ENCODE results near the gene PRKAG1. TPM values are rescaled to one million over a fixed set of nuclear protein-coding genes. Genes with fewer than 3 reads are reported as not detected.

The PRKAG1 gene
- total RNA-seq, 2 experiments from 2014 or later, result 58.9 to 66.0 TPM

- peaks cover 66% of the 10 kb centered on the region for H3K27me3 Mint-ChIP-seq
- DNase-seq, result no peak
- H3K36me3 Mint-ChIP-seq, result no peaks in the 10 kb centered on the region
- no peak overlapping the region for H3K27ac Mint-ChIP-seq
- H3K9me3 Mint-ChIP-seq (ENCODE audit: low read depth), result no peaks in the 10 kb centered on the region
- no peak overlapping the region for H3K4me3 Mint-ChIP-seq
- CTCF ChIA-PET, result interaction anchor here (0.9 to 31.7 kb wide), 4 partner anchors 20 to 138 kb away, joined by 3 to 921 read pairs (median 14); partner anchors contain the start of genes ARF3, DDX23, WNT1 and WNT10B
- ATAC-seq, result no peak
- peaks cover 13% of the 10 kb centered on the region for H3K4me1 Mint-ChIP-seq
These were observed 28.0 kb downstream of the PRKAG1 start for GRCh38 chr12:48990552-48990951.

GRCh38 chr12:48988030-48988649, 30.4 kb downstream of the PRKAG1 start:
- Mint-ChIP-seq H3K9me3 (ENCODE audit: low read depth) (no peaks in the 10 kb centered on the region), H3K27me3 (peaks cover 66% of the 10 kb centered on the region), H3K4me3 (no peak overlapping the region), H3K36me3 (no peaks in the 10 kb centered on the region), H3K4me1 (peaks cover 7% of the 10 kb centered on the region), H3K27ac (no peak overlapping the region)
- ATAC-seq (peak; percentile 88), DNase-seq (peak; percentile 82)
- CTCF ChIA-PET, result interaction anchor here (0.6 to 39.1 kb wide), 51 partner anchors 3 to 255 kb away, joined by 3 to 921 read pairs (median 5); partner anchors contain the start of genes ARF3, DDN, DDX23 and DHH

- CTCF ChIA-PET, result interaction anchor here (1.7 to 39.1 kb wide), 9 partner anchors 4 to 133 kb away, joined by 4 to 921 read pairs (median 16); partner anchors contain the start of genes ARF3, DDN, DDX23 and WNT1
- no peak for ATAC-seq
- H3K27me3 Mint-ChIP-seq, result peaks cover 73% of the 10 kb centered on the region
- no peak overlapping the region for H3K27ac Mint-ChIP-seq
- no peak overlapping the region for H3K4me3 Mint-ChIP-seq
- H3K4me1 Mint-ChIP-seq, result peaks cover 14% of the 10 kb centered on the region
- no peaks in the 10 kb centered on the region for H3K36me3 Mint-ChIP-seq
- no peak for DNase-seq
- no peaks in the 10 kb centered on the region for H3K9me3 Mint-ChIP-seq (ENCODE audit: low read depth)
These were observed 31.8 kb downstream of the PRKAG1 start for GRCh38 chr12:48986720-48987291.

- no peak overlapping the region for H3K4me3 Mint-ChIP-seq
- H3K27me3 Mint-ChIP-seq, result peaks cover 81% of the 10 kb centered on the region
These were observed 32.7 kb downstream of the PRKAG1 start for GRCh38 chr12:48985901-48986300.

GRCh38 chr12:48985475-48985897, 33.1 kb downstream of the PRKAG1 start:
- CTCF ChIA-PET, result interaction anchor here (4.3 to 39.1 kb wide), 3 partner anchors 6 to 132 kb away, joined by 61 to 921 read pairs (median 921); partner anchors contain the start of genes ARF3, DDN, DDX23 and WNT1
- ATAC-seq, result no peak
- peaks cover 81% of the 10 kb centered on the region for H3K27me3 Mint-ChIP-seq
- peaks cover 27% of the 10 kb centered on the region for H3K4me1 Mint-ChIP-seq
- H3K9me3 Mint-ChIP-seq (ENCODE audit: low read depth), result no peaks in the 10 kb centered on the region
- no peaks in the 10 kb centered on the region for H3K36me3 Mint-ChIP-seq
- H3K27ac Mint-ChIP-seq, result no peak overlapping the region
- H3K4me3 Mint-ChIP-seq, result no peak overlapping the region
- DNase-seq, result no peak

More at GRCh38 chr12:48985901-48986300, 32.7 kb downstream of the PRKAG1 start:
- Mint-ChIP-seq H3K36me3 (no peaks in the 10 kb centered on the region), H3K9me3 (ENCODE audit: low read depth) (no peaks in the 10 kb centered on the region), H3K4me1 (peaks cover 23% of the 10 kb centered on the region), H3K27ac (no peak overlapping the region)
- ATAC-seq (no peak), DNase-seq (no peak)
- CTCF ChIA-PET, result interaction anchor here (3.3 to 39.1 kb wide), 4 partner anchors 5 to 132 kb away, joined by 18 to 921 read pairs (median 491); partner anchors contain the start of genes ARF3, DDN, DDX23 and WNT1

- Mint-ChIP-seq H3K4me3 (peak overlapping the region; percentile 75), H3K27ac (no peak overlapping the region), H3K9me3 (ENCODE audit: low read depth) (no peaks in the 10 kb centered on the region), H3K27me3 (peaks cover 77% of the 10 kb centered on the region), H3K4me1 (peaks cover 42% of the 10 kb centered on the region), H3K36me3 (no peaks in the 10 kb centered on the region)
- ATAC-seq (no peak), DNase-seq (no peak)
- CTCF ChIA-PET, result interaction anchor here (1.0 to 39.1 kb wide), 10 partner anchors 9 to 253 kb away, joined by 3 to 921 read pairs (median 3); partner anchors contain the start of genes ARF3, DDN, DDX23 and RHEBL1
These were observed 36.0 kb downstream of the PRKAG1 start for GRCh38 chr12:48982397-48983080.

- CTCF ChIA-PET, result interaction anchor here (0.8 to 39.1 kb wide), 11 partner anchors 9 to 129 kb away, joined by 3 to 921 read pairs (median 4); partner anchors contain the start of genes ARF3, DDN, DDX23 and DHH
- DNase-seq (no peak), ATAC-seq (no peak)
- peak overlapping the region; percentile 77 for H3K27ac Mint-ChIP-seq
- peak overlapping the region; percentile 75 for H3K4me3 Mint-ChIP-seq
- H3K9me3 Mint-ChIP-seq (ENCODE audit: low read depth), result no peaks in the 10 kb centered on the region
- H3K27me3 Mint-ChIP-seq, result peaks cover 77% of the 10 kb centered on the region
- H3K36me3 Mint-ChIP-seq, result no peaks in the 10 kb centered on the region
- peaks cover 50% of the 10 kb centered on the region for H3K4me1 Mint-ChIP-seq
These were observed 36.8 kb downstream of the PRKAG1 start for GRCh38 chr12:48981757-48982157.

GRCh38 chr12:48980953-48981756, 37.4 kb downstream of the PRKAG1 start:
- no peaks in the 10 kb centered on the region for H3K36me3 Mint-ChIP-seq
- H3K27ac Mint-ChIP-seq, result peak overlapping the region; percentile 77
- H3K9me3 Mint-ChIP-seq (ENCODE audit: low read depth), result no peaks in the 10 kb centered on the region
- peak; percentile 68 for DNase-seq
- peaks cover 80% of the 10 kb centered on the region for H3K27me3 Mint-ChIP-seq
- H3K4me3 Mint-ChIP-seq, result peak overlapping the region; percentile 75
- peaks cover 50% of the 10 kb centered on the region for H3K4me1 Mint-ChIP-seq
- ATAC-seq, result peak; percentile 32
- CTCF ChIA-PET, result interaction anchor here (0.8 to 39.1 kb wide), 9 partner anchors 10 to 128 kb away, joined by 3 to 921 read pairs (median 16); partner anchors contain the start of genes ARF3, DDN, DDX23 and DHH

- CTCF ChIA-PET, result interaction anchor here (0.9 to 39.1 kb wide), 12 partner anchors 10 to 131 kb away, joined by 3 to 921 read pairs (median 17); partner anchors contain the start of genes ARF3, DDN, DDX23 and FKBP11
- DNase-seq, result peak; percentile 56
- peak overlapping the region; percentile 75 for H3K4me3 Mint-ChIP-seq
- peaks cover 50% of the 10 kb centered on the region for H3K4me1 Mint-ChIP-seq
- H3K27me3 Mint-ChIP-seq, result peaks cover 81% of the 10 kb centered on the region
- no peaks in the 10 kb centered on the region for H3K9me3 Mint-ChIP-seq (ENCODE audit: low read depth)
- ATAC-seq, result peak; percentile 6
- peak overlapping the region; percentile 64 for H3K27ac Mint-ChIP-seq
- no peaks in the 10 kb centered on the region for H3K36me3 Mint-ChIP-seq
These were observed 38.1 kb downstream of the PRKAG1 start for GRCh38 chr12:48980389-48980952.

- CTCF ChIA-PET, result interaction anchor here (0.8 to 39.1 kb wide), 18 partner anchors 10 to 151 kb away, joined by 3 to 921 read pairs (median 4); partner anchors contain the start of genes ARF3, DDN, DDX23 and FKBP11
- DNase-seq (peak; percentile 74), ATAC-seq (peak; percentile 49)
- H3K27me3 Mint-ChIP-seq, result peaks cover 81% of the 10 kb centered on the region
- no peaks in the 10 kb centered on the region for H3K9me3 Mint-ChIP-seq (ENCODE audit: low read depth)
- H3K36me3 Mint-ChIP-seq, result no peaks in the 10 kb centered on the region
- peak overlapping the region; percentile 75 for H3K4me3 Mint-ChIP-seq
- H3K27ac Mint-ChIP-seq, result peak overlapping the region; percentile 64
- peaks cover 50% of the 10 kb centered on the region for H3K4me1 Mint-ChIP-seq
These were observed 38.8 kb downstream of the PRKAG1 start for GRCh38 chr12:48979602-48980388.
